HS-27A (cell line): ENCODE data around the gene CWH43.
"Not testable (repeated sequence)": the region's sequence is repeated elsewhere in the genome, so short reads cannot be mapped to it uniquely, and the experiment has no call there.

Experiments
- DNase-seq: peaks from one replicate; pipeline ENCODE4 v3.0.0-alpha.2; 2012; ENCODE audit warnings: low read depth, missing footprints

CWH43 gene

GRCh38 chr4:48985976-48986653 is at the start of gene CWH43:
Gene CWH43, plus strand, starts transcription at chr4:48986275. Its CDS starts 155 bp downstream, at chr4:48986430.
- DNase-seq = no peak

DNA sequence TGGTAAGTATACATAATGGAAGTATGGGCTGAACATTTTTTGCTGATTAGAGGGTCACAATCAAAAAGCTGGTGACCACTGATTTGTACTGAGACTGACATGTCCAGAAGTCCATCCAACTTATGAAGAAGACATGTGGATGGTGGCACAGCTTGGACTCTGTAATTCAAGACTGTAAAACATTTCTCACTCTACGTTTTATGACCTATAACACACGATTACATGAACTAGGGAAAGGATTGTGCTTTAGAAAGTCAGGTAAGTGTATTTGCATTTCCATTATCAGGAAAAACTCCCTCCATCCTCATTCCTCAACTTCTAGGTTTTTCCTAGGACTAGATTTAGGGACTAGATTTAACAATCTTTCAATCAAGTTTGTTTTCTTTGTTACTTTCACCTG is 49.0 kb upstream of the CWH43 start:
- no peak for DNase-seq

GRCh38 chr4:48938831-48939230 is 47.2 kb upstream of the CWH43 start:
- DNase-seq = no peak

- DNase-seq = no peak
These were observed 46.3 kb upstream of the CWH43 start for GRCh38 chr4:48939785-48940184.

DNA sequence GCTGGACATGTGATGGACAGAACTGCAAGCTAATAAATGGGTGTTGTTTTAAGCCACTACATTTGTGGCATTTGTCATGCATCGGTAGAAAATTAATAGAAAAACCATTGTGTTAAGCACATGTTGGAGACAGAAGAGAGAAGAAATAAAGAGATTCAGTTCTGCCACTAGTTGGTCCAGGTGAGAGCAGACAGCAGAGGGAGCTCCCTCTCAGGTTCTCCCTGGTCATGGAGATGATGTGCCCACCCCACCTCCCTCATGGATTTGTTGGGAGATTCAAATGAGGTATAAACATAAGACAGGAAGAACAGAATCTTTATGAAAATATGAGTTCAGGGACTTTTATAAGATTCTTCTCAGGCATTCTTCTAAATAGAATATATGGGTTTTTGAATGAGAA is 42.7 kb upstream of the CWH43 start:
- no peak for DNase-seq

DNA sequence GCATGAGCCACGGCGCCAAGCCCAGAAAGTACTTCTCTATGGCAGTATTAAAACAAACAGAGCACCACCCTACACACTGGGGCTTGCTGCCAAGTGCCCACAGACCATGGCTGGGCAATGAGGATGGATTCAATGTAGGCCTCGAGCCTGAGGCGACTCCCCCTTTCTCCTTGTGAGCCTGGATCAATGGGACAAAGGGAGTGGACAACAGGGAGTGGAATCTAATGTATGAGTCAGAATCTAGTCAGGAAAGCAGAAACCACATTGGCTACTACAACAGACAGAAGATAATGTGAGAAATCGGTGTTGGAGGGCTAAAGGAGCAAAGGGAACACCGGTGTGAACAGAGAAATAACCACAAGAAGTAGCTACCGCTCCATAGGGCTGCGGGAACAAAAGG is 41.8 kb upstream of the CWH43 start:
- peak; percentile 52 for DNase-seq

DNA sequence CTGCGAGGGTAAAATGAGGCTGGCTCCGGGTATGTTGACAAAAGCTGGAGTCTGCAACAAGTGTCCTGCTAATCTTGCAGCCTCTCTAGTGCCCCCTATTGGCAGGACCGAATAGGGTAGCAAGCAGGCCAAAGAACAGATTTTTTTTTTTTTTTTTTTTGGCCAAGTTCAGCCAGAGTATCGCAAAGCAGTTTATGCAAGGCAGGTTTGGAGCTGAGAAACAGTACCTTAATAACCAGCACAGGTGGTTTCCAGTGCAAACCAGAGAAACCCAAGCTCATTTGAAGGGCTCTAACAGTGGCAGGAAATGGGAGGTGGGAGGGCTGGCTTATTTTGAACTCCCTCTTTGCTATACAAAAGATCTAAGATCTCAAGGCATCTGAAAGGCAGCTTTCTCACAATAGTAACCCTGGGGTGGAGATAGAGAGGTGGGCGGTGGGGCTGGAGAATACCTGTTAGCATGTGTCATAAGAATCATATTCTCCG is 41.3 kb upstream of the CWH43 start:
- DNase-seq = no peak

- DNase-seq = no peak
These were observed 40.1 kb upstream of the CWH43 start for GRCh38 chr4:48945981-48946380.

DNA sequence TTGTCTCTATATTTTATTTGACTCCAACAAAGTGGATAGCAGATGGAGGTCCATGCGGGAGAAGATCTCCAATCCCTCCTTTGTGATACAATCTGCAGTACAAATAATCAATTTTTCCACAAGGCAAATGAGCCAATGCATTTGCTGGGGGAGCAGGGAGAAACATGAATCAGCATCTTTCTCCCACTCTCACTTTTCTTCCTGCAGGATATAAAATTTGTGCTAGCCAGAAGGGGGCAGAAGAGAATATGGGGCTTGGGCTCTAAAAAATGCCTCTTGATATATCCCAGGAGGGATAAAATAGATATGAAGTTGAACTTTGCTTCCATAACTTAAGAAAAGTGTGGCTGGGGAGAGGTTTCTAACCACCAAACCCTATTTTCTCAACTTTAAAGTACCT is 38.3 kb upstream of the CWH43 start:
- DNase-seq = no peak

GRCh38 chr4:48949086-48949485 is 37.0 kb upstream of the CWH43 start:
- no peak for DNase-seq

- no peak for DNase-seq
These were observed 36.4 kb upstream of the CWH43 start for GRCh38 chr4:48949518-48950219.

GRCh38 chr4:48954314-48954713 is 31.8 kb upstream of the CWH43 start:
- DNase-seq = no peak

GRCh38 chr4:48957366-48957765 is 28.7 kb upstream of the CWH43 start:
- not testable (repeated sequence) for DNase-seq

DNA sequence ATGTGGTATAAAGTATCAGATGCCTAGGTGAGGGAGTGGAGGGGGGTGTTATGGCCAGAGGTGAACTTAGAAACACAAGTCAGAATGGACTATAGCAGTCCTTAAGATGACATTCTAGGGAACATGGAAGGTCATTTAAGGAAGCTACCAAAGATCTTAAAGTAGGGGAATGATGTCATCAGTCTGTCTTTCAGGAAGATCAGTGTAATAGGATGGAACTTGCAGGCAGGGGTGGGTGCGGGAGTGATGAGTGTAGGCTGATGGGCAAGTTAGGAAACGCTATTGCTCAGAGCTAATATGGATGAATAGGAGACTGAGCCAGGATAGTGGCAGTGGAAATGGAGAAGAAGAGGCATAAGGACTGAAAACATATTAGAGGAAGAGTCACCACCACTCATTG is 27.5 kb upstream of the CWH43 start:
- no peak for DNase-seq

- no peak for DNase-seq
These were observed 25.0 kb upstream of the CWH43 start for GRCh38 chr4:48960988-48961635.

DNA sequence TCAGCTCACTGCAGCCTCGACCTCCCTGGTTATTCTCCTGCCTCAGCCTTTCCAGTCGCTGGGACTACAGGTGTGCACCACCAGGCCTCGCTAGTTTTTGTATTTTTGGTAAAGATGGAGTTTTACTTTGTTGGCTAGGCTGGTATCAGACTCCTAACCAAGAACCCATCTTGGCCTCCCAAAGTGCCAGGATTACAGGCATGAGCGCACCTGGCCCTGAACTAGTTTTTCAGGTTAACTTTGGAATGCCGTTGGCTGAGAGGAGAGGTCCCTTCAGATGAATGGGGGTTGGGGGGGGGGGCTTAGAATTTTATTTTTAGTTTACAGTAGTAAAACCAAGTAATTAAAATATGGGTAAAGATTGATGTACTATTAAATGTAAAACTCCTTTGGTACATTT is 23.4 kb upstream of the CWH43 start:
- DNase-seq = no peak

DNA sequence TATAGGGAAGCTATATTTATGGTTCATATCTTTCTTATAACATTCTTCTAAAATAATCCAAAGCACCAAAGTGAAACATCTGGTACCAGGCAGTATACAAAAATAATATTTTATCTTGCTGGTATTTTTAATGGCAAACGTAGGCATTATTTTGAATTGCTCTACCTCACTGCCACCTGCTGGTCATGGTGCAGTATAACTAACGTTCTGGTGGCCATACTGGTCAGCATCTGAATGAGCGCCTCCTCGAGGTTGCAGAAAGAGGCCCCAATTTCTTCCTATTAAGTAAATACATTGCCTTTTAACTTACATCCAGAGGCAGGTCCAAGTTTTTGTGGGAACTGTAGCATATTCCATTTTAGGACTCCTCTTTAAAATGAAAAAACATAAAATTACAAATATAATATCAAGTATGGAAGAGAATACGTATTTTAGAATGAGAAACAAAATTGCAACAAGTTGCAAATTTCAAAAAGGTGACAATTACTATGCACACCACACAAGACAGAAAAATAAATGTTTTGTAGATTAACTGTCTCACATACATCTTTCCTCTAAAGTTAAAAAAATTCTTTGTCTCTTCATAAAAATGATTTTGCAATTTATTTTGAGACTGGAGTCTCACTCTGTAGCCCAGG is 22.9 kb upstream of the CWH43 start:
- DNase-seq = peak; percentile 57

- no peak for DNase-seq
These were observed 19.0 kb upstream of the CWH43 start for GRCh38 chr4:48967101-48967500.

DNA sequence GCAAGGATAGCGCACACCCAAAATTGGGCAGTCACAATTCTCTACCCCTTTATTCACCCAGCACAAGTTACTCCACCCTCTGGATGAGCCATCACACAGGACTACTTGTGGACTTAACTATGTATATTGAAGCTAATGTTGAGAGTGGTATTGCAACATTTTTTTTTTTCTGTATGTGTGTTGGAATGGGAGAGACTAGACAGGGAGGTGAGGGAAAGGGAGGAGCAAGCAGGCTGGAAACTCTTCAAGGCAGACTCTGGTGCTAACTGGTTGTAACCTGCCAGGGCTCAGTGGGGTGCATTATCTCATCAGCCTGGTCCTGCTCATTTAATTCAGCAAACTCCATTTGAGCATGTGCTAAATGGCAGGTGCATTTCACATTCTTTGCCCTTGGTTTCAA is 18.4 kb upstream of the CWH43 start:
- DNase-seq = no peak

DNA sequence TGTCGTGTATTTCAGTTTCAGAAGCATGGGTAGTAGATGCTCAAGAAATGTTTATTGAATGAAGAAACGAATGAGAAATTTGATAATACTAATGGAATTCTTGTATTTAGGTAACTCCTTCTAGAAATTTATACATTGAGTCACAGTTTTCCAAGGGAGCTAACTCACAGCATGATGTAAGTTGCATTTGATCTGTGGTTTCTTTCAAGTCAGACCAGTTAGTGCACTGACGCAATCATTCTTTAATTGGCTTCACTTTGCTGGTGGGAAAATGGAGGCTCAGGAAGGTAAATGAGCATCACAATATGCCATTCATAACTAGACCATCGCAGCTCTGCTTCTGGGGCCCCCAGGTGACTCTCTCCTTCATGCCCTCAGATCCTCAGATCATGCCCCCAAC is 17.3 kb upstream of the CWH43 start:
- DNase-seq = no peak

- no peak for DNase-seq
These were observed 15.6 kb upstream of the CWH43 start for GRCh38 chr4:48970471-48970921.

- DNase-seq = no peak
These were observed 11.0 kb upstream of the CWH43 start for GRCh38 chr4:48974979-48975640.
